ENCODE data around the gene OR7C1.
"Not testable (repeated sequence)": the region's sequence is repeated elsewhere in the genome, so short reads cannot be mapped to it uniquely, and the experiment has no call there.

OR7C1 gene

DNA sequence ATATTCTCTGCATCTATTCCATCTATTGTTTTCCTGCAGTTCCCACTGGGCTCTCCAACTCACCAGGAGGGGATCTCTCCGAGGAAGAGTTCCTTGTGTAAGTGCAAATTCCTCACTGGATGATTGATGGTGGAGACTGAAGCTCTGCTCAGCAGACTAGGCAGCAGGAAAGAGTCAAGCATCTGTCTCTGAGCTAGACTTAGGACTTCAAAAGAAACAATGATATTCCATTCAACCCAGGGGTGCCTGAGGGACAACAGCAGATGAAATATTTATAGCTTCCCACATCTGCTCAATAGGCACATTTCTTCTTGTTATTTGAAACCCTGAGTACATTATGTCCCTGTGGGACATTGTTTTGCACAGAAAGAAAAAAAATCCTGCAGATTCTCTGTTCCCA lies at the start of gene OR7C1, which contains the start of gene OR7A5:
Gene OR7C1, minus strand, starts transcription at position 175 of the 400 bp plus-strand sequence. CDS start 35,049 bp downstream, outside the sequence.
Gene OR7A5, minus strand, starts transcription at position 175 of the 400 bp plus-strand sequence. CDS start 6,944 bp downstream, outside the sequence.
- DNase-seq, result no peak

DNA sequence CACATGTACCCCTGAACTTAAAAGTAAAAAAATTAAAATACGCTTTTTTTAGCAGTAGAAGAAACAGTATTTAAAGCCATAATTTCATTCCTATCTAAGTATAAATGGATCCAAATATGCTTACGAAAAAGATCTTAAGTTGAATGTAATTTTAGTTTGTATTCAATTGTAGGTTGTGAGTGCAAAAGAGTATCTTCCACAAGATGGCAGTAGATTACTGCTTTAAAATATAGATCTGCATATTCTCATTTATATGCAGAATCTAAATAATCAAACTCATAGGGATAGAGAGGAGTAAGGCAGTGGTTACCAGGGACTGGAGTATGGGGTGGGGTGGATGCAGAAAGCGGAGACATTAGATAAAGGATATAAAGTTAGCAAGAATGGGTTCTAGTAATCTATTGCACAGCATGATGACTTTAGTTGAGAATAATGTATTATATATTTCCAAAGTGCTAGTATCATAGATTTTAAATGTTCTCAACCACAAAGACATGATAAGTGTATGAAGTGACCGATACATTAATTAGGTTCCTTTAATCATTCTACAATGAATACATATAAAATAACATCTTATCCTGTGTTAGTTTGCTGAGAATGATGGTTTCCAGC lies 36.7 kb upstream of the OR7C1 start:
- DNase-seq, result no peak

DNA sequence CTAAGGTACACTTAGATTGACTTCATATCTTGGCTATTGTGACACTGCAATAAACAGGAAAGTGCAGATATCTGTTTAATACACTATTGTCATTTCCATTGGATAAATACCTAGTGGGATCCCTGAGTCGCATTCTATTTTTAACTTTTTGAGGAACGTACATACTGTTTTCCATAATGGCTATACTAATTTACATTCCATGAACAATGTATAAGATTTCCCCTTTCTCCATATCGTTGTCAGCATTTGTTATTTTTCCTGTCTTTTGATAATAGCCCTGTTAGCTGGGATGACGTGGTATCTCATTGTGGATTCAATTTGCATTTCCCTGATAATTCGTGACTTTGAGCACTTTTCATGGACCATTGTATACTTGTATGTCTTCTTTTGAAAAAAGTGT lies 33.5 kb upstream of the OR7C1 start:
- no peak for DNase-seq

DNA sequence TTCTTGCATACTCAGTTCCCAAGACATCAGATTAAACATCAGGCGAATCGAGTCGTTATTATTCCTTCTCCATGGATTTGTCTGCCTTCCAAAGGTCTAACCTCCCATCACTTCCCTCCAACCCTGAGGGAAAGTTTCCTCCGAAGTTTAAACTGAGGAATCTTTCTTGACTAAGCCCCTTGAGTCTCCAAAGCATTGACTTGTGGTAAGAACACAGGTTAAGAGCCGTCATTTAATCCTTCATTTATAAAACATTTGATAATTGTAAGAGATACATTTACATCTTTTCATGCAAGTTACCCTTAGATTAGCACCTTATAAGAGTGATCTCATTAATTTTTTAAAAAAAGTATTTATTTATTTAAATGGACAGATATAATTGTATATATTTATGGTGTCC lies 13.8 kb upstream of the OR7C1 start, which contains the start of gene OR7A10:
Gene OR7A10, minus strand, starts transcription at position 101 of the 400 bp plus-strand sequence. CDS start 7,045 bp downstream, outside the sequence.
- no peak for DNase-seq

DNA sequence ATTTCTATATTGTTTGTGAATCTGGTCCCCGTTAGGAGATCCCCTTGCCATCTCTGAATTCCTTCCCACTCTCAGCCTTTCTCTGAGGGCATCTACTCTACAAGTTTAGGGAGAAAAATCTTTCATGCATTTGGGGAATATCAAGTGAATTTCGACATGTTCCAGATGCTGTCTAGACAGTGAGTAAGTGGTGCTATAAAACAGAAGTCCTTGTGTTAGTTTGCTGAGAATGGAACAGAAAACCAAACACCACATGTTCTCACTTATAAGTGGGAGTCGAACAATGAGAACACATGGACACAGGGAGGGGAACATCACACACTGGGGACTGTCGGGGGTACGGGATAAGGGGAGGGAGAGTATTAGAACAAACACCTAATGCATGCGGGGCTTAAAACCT lies 8.6 kb upstream of the OR7C1 start:
- DNase-seq, result no peak

DNA sequence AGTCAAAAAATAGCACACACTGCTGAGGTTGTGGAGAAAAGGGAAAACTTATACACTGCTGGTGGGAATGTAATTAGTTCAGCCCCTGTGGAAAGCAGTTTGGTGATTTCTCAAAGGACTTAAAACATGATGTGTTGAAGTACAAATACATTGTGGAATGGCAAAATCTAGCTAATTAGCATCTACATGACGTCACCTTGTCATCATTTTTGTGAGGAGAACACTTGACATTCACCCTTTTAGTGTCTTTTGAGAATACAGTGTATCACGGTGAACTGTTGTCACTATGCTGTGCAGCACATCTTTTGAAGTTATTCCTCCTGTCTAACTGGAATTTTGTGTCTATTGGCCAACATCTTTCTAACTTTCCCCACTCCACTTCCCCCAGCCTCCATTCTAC lies 8.2 kb upstream of the OR7C1 start:
- no peak for DNase-seq

DNA sequence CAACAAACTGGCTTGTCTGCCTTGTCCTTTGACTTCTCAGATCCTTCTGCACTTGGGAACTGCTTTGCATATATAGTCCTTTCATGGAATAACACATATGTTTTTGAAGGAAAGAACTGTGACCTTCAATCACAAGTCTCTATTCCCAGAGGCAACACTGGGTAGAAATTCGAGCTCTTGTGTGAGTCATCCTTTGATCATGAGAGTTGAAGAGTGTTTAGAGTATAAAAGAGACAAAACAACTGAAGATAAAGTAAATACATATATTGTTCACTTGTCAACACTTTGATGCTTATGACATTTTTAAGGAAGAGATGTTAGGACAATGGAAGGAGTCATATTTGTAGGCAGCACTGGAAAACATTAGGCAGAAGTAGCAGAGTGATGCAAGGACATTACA lies 5.2 kb upstream of the OR7C1 start:
- no peak for DNase-seq

DNA sequence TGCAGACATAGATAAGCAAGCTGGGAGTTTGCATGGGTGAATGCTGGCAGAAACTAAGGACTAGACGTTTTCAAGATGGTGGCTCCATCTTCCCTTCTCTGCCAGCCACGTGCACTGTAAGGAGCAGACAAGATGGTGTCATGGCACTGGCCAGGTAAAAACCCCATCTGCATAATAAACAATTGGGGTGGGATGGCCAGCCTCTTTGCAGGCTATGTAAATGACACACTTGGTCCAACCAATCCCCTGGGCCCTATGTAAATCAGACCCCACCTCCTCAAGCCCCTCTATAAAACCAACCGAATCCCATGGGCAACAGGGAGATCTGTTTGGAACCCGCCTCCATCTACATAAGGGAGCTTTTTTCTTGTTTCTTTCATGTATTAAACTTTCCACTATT lies 2.4 kb upstream of the OR7C1 start:
- DNase-seq, result no peak

DNA sequence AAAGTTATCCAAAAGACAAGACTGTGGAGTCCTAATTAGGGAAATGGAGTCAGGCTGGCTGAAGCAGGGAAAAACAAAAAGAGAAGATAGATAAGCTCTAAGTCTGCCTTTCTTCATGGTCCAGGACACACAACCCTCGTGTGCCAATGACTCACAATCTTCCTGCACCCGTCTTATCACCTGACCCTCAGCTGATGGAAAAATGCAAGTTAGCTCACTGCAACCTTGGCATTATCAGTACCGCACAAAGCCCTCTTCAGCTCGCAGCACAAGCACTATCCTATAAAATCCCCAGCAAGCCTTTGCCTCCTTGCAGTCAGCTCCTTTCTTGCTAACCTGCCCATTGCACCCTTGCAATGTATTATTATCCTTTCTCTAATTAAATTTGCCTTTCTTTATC lies 4.3 kb downstream of the OR7C1 start:
- no peak for DNase-seq

DNA sequence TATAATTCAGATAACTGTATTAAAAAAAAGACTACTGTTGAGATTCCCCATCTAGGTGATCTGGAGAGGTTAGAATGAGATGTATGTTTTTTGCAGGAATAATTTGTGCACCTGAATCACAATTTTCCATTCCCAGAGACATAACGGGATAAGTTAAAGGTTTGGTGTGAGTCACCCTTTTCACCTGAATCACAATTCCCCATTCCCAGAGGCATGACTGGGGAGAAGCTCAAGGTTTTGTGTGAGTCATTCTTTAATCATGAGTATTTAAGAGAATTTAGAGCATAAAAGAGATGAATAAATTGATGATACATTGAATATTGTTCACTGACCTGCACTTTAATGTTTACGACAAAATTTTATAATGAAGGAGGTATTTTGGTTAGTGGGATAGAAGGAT lies 9.0 kb downstream of the OR7C1 start:
- DNase-seq, result no peak

DNA sequence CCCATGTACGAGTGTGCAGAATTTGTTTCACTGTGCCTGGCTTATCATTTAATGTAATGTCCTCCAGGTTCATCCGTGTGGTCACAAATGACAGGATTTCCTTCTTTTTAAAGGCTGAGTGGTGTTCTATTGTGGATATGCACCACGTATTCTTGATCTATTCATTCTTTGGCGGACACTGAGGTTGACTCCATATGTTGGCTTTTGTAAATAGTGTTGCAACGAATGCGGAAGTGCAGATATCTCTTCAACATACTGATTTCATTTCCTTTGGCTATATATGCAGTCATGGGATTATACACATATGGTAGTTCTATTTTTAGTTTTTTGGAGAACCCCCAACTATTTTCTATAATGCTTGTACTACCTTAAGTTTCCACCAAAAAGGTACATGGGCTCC lies 13.0 kb downstream of the OR7C1 start:
- no peak for DNase-seq

DNA sequence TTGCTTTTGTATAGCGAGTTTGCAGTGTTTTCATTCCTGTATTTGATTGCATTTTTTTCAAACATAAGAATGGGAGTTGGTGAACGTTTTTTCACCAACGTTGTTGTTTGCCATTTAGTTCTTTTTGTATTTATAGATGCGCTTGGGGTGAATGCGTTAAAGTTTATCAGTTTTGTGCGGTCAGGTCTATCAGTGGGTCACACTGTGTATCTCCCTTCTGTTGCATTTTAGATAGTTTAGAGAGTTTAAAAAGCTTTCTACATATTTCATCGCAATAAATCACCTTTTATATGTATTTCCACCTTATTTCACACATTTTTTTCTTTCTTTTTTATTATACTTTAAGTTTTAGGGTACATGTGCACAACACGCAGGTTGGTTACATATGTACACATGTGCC lies 16.4 kb downstream of the OR7C1 start:
- DNase-seq, result no peak

DNA sequence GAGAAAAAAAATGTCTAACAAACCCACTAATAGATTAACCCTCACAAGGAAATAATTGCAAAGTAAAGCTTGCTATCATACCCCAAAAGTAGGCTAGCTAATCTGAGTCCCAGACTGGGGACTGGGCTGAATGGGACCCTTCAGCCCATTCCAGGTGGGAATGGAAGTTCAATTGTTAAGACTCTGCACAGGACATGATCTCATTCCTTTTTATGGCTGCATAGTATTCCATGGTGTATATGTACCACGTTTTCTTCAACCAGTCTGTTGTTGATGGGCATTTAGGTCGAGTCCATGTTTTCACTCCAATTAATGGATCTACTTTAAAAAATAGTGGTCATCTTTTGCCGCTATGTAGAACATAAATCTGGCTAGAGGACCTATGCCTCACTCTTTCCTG lies 17.9 kb downstream of the OR7C1 start:
- no peak for DNase-seq

DNA sequence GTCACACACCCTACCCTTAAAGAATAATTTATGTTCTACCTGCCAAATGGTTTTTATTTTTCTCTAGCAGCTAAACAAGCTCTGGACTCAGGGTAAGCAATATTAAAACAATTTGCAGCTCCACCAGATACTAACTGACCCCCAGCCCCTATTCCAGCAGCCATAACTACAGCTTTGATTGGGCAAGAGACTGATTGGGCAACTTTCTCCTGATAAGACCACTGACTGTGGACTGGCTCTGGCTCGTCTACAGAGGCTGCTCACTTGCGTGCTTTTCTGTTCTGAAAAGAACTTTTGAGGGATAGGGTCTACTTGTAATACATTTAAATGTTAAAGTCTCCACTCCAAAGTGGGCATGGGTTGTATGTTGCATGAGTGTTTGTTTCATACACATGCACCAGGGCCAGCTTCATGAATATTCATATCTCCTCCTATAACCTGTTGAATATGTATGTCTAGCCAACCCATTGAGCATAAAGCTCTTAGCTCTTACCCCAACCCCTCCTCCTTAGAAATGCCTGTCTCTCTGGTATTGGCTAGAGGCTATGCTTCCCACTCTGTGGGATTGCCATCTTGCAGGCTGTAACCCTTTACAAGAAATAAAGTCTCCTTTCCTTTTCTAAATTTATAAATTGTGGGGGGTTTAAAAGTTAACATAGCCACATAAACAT lies 19.9 kb downstream of the OR7C1 start:
- DNase-seq, result no peak

DNA sequence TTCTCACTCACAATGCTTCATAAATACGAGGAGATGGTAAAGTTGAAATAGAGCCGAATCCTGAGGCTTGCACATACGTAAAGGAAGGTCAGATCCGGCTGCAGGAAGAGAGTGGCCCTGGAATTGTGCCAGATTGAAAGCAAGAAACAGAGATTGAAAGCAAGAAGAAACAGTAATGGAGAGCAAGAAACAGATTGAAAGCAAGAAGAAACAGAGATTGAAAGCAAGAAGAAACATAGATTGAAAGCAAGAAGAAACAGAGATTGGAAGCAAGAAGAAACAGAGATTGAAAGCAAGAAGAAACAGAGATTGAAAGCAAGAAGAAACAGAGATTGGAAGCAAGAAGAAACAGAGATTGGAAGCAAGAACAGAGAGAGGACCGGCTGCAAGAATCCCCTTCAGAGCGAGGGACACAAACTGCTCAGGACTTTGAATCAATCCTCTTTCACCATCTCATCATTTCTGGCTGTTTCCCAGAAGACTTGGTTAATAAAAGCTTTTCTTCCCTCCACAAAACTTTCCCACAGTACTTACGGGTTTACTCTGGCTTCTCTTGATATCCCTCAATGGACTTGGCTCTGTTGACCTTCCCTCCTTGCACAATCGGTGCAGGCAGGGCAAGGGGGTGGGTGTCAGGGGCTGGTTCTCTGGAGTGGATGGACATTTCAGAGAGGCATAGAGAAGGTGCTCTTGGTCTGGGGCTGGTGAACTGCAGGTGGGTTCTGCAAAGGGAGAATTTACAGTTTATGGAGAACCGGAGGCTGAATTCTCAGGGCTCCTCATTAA lies 25.5 kb downstream of the OR7C1 start:
- no peak for DNase-seq

DNA sequence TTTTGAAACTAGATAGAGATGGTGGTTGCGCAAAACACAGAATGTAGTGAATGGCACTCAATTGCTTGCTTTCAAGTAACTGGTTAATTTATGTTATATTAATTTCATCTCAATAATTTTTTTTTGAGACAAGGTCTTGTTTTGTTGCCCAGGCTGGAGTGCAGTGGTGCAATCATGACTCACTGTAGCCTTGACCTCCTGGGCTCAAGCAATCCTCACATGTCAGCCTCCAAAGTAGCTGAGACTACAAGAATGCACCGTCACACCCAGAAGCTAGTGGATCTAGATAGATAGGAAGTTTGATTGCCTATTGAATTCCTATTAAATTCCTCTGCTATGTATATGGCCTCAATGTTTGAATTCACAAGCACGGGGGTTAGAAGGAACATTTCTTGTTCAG lies 30.2 kb downstream of the OR7C1 start:
- no peak for DNase-seq

DNA sequence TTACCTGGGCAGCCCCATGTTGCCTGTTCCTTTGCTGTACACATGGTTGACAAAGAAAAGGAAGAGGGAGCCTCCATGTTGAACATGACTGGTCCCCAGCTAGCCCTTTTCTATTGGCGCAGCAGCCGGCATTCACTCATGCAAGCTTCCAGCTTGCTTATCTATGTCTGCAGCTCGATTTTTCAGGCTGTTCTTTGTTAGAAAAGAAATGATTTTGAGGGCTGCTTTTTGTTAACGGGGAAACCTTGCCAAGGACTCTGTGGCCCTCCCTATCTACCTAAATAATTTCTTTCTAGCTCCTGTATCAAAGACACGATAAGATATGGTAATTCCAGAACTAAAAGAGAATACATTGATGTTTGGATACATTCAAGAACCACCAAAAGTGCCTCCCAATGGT lies 36.2 kb downstream of the OR7C1 start:
- DNase-seq, result no peak

DNA sequence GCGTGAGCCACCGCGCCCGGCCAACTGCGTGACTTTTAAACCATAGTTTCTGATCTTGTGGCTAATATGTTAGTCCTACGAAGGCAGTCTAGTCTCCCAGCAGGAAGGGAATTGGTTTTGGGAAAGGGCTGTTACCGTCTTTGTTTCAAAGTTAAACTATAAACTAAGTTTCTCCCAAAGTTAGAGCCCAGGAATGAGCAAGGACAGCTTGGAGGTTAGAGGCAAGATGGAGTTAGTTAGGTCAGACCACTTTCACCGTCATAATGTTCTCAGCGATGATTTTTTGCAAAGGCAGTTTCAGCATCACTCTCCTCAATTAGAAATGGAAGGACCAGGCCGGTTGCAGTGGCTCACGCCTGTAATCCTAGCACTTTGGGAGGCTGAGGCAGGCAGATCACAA lies 39.0 kb downstream of the OR7C1 start:
- no peak for DNase-seq

DNA sequence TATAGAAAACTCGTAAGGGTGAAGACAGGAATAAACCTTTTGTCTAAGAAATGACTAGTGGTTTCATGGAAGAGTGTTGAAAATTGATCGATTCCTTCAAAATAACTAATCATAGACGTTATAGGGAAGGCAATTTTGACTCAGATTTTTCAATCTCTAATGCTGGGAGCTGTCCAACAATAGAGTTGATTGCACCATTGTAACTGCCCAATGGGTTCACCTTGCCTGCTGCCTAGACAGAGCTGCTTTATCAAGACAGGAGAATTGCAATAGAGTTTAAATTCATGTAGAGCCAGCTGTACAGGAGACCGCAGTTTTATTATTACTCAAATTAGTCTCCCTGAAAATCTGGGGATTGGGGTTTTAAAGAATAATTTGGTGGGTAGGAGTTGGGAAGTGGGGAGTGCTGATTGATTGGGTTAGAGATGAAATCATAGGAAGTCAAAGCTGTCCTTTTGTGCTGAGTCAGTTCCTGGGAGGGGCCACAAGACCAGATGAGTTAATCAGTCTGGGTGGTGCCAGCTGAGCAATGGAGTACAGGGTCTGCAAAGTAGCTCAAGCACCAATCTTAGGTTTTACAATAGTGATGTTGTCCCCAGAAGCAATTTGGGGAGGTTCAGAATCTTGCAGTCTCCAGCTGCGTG lies 39.8 kb downstream of the OR7C1 start:
- no peak for DNase-seq

DNA sequence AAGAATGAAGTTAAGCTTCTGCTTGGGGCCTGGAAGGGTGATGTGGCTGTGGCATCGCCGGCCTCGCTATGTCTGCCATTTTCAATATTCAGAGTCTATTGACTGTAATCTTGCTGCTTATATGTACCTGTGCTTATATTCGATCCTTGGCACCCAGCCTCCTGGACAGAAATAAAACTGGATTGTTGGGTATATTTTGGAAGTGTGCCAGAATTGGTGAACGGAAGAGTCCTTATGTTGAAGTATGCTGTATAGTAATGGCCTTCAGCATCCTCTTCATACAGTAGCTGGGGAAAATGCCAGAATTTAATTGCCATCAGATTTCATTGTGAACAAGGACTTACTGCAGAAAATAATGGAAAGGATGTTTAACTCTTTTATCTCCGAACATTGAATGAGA lies 42.7 kb downstream of the OR7C1 start:
- DNase-seq, result not testable (repeated sequence)

DNA sequence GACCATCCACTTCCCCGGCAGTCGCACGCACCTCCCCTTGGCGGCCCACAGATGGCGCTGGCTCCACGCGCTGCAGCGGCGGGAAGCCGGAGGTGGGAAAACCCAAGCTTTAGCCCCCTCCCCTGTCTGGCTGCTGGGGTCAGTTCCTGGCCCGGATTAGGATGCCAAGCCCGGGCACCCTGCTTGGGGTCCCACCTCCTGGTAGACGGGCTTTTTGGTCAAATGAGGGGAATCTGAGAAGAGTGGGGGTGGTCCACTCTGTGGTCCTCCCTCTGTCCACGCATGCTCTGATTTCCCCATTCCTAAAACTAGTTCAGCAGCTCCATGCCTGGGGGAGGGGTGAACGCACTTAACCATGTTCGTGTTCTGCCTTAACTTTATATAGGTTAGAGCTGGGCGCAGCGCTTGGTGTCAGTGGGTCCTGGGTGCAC lies 48.5 kb downstream of the OR7C1 start:
- DNase-seq, result no peak

DNA sequence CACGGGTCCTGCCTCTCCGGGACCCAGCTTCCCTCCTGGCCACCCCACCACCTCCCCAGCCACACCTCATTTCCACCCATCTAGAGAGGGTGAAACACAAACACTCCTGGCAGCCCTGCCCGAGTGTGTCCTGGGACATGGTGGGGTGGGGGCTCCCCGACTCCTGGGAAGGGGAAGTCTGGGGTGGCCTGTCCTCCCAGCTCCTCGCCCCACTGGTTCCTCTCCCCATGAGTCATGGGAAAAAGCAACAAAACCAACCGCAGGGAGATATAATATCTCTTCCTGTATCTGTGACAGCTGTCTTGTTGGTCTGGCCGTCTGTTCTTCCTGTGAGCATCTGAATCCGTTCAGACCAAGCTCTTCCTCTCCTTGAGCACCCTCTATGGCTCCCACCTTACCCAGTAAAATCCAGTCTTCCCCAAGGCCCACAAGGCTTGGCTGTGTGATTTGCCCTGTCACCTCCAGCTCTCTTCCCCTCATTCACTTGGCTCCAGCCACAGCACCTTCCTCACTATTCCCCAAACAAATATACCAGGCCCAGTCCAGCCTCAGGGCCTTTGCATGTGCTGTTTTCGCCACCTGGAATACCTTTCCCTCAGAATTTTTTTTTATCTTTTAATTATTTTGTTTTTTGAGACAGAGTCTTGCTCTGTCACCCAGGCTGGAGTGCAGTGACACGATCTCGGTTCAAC lies 49.7 kb downstream of the OR7C1 start:
- not testable (repeated sequence) for DNase-seq

DNA sequence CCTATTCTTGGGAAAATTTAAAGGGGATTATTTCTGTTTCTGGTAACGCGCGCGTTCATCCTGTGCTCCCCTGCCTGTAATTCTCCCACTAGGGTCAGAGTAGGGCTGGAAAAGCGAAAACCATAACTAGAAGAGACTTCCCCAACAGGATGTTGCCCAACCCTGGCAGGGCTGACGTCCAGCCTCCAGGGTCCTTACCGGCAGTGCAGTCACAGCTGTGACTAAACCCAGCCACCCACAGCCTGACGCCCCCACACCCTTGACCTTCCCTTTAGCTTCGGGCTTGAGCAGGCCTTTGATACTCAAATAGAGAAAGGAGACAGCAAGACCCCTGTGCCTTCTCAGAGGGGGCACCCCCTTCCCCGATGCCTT lies 50.3 kb downstream of the OR7C1 start:
- DNase-seq, result not testable (repeated sequence)
